ENCODE data around the gene ULK1. TPM values are rescaled to one million over a fixed set of nuclear protein-coding genes. Genes with fewer than 3 reads are reported as not detected.

The ULK1 gene
- total RNA-seq, 1 donor from 2014 or later = 56.1 TPM

DNA sequence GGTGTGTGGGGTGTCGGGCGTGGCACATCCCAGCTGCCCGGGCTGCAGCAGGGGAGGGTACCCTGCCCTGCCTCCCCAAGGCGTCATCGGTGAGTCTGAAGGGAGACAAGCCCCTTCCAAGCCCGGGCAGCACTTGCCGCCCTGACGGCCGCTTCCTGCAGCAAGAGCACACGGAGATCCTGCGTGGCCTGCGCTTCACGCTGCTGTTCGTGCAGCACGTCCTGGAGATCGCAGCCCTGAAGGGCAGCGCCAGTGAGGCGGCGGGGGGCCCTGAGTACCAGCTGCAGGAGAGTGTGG lies 24.6 kb downstream of the ULK1 start:
- H3K4me3 Mint-ChIP-seq (ENCODE audit: unreplicated experiment) = no peak overlapping the region
- DNase-seq (ENCODE audit: low spot score) = no peak
- H3K27me3 Mint-ChIP-seq (ENCODE audit: low read depth) = no peaks in the 10 kb centered on the region
- no peak overlapping the region for H3K27ac Mint-ChIP-seq (ENCODE audit: unreplicated experiment)
- no peaks in the 10 kb centered on the region for H3K9me3 Mint-ChIP-seq (ENCODE audit: low read depth)
- peaks cover 8% of the 10 kb centered on the region for H3K36me3 Mint-ChIP-seq (ENCODE audit: low read depth)
- no peaks in the 10 kb centered on the region for H3K4me1 Mint-ChIP-seq (ENCODE audit: low read depth)
- TF ChIP-seq, protein P1, sequence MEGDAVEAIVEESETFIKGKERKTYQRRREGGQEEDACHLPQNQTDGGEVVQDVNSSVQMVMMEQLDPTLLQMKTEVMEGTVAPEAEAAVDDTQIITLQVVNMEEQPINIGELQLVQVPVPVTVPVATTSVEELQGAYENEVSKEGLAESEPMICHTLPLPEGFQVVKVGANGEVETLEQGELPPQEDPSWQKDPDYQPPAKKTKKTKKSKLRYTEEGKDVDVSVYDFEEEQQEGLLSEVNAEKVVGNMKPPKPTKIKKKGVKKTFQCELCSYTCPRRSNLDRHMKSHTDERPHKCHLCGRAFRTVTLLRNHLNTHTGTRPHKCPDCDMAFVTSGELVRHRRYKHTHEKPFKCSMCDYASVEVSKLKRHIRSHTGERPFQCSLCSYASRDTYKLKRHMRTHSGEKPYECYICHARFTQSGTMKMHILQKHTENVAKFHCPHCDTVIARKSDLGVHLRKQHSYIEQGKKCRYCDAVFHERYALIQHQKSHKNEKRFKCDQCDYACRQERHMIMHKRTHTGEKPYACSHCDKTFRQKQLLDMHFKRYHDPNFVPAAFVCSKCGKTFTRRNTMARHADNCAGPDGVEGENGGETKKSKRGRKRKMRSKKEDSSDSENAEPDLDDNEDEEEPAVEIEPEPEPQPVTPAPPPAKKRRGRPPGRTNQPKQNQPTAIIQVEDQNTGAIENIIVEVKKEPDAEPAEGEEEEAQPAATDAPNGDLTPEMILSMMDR (IDR thresholded peaks at IDR 0.05) = no peak

DNA sequence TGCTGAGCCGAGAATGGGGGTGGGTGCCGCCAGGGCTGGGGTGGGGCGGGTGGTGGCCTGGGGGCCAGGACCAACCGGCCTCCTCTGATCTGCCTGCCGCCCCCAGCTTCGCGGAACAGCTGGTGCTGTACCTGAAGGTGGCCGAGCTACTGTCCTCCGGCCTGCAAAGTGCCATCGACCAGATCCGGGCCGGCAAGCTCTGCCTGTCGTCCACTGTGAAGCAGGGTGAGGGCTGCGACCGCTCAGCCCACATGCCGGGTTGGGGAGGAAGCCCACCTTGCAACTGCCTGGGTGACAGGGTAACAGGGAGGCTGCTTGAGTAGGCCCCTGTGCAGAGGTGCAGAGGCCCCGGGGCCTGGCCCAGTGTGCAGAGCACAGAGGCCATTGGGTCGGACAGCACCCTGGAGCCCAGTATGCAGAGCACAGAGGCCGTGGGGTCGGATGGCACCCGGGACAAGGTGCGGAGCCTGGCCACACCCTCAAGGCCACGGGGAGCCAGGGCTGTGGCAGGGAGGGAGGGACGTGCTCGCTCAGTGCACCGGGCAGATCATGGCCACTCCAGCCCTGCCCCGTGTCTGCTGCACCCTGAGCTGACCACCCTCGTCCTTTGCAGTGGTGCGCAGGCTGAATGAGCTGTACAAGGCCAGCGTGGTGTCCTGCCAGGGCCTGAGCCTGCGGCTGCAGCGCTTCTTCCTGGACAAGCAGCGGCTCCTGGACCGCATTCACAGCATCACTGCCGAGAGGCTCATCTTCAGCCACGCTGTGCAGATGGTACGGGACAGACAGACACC lies 25.1 kb downstream of the ULK1 start:
- TF ChIP-seq, protein P1 (IDR thresholded peaks at IDR 0.05) = no peak
- H3K4me1 Mint-ChIP-seq (ENCODE audit: low read depth) = peaks cover 5% of the 10 kb centered on the region
- H3K4me3 Mint-ChIP-seq (ENCODE audit: unreplicated experiment) = no peak overlapping the region
- peaks cover 7% of the 10 kb centered on the region for H3K36me3 Mint-ChIP-seq (ENCODE audit: low read depth)
- no peak for DNase-seq (ENCODE audit: low spot score)
- no peaks in the 10 kb centered on the region for H3K9me3 Mint-ChIP-seq (ENCODE audit: low read depth)
- H3K27ac Mint-ChIP-seq (ENCODE audit: unreplicated experiment) = no peak overlapping the region
- no peaks in the 10 kb centered on the region for H3K27me3 Mint-ChIP-seq (ENCODE audit: low read depth)

DNA sequence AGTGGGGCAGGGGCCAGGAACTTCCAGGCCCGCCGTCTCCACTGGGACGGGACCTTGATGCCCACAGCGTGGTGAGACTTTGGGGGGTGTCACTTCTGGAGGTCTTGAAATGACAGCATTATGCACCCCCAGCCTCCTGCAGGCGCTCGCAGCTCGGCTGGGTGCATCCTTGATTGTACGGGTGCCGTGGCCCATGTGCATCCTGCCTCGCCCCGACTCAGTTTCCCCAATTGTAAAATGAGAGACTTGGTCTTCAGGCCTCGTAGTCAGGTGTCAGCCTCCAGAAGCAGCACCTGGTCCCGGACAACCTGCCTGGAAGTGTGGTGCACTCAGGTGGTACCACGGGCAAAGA lies 25.7 kb downstream of the ULK1 start:
- DNase-seq (ENCODE audit: low spot score) = no peak
- Mint-ChIP-seq H3K36me3 (ENCODE audit: low read depth) (peaks cover 5% of the 10 kb centered on the region), H3K27me3 (ENCODE audit: low read depth) (no peaks in the 10 kb centered on the region), H3K9me3 (ENCODE audit: low read depth) (no peaks in the 10 kb centered on the region), H3K4me3 (ENCODE audit: unreplicated experiment) (no peak overlapping the region), H3K27ac (ENCODE audit: unreplicated experiment) (no peak overlapping the region), H3K4me1 (ENCODE audit: low read depth) (peaks cover 10% of the 10 kb centered on the region)
- TF ChIP-seq, protein P1 (IDR thresholded peaks at IDR 0.05) = no peak

DNA sequence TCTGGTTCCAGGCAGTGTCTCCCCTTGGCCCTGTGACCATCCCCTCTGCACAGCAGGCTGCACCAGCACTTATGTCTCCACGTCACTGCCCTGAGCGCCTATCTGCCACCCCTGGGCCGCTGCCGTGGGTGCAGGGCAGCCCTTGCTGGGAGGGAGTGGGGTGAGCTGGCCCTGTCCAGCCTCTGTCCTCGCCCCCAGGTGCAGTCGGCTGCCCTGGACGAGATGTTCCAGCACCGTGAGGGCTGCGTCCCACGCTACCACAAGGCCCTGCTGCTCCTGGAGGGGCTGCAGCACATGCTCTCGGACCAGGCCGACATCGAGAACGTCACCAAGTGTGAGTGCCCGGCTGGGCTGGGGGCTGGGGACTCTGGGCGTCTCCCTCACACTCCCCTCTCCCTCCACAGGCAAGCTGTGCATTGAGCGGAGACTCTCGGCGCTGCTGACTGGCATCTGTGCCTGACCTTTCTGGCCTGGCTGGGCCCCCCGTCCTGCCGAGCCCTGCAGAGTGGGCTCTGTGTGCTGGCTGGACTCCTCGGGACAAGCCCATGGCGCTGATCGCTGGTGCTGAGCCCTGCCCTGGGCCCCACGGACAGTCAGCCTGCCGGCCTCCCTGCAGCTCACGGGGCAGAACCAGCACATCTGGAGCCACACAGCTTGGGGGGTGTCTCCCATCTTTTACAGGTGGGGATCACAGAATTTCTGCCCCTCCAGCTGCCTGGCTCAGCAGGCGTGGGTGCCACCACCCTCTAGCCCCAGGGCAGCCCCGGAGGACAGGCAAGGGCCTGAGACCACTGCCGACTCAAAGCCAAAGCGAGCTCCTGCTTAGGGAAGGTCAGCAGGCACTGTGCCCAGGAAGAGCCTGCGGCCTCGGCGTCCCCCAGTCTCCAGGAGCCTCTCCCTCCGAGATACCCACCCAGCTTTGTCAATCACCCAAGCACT lies 26.7 kb downstream of the ULK1 start:
- no peak overlapping the region for H3K27ac Mint-ChIP-seq (ENCODE audit: unreplicated experiment)
- no peak for DNase-seq (ENCODE audit: low spot score)
- no peak overlapping the region for H3K4me3 Mint-ChIP-seq (ENCODE audit: unreplicated experiment)
- peaks cover 11% of the 10 kb centered on the region for H3K4me1 Mint-ChIP-seq (ENCODE audit: low read depth)
- TF ChIP-seq, protein P1 (IDR thresholded peaks at IDR 0.05) = no peak
- H3K27me3 Mint-ChIP-seq (ENCODE audit: low read depth) = no peaks in the 10 kb centered on the region
- H3K9me3 Mint-ChIP-seq (ENCODE audit: low read depth) = no peaks in the 10 kb centered on the region
- H3K36me3 Mint-ChIP-seq (ENCODE audit: low read depth) = peaks cover 5% of the 10 kb centered on the region

DNA sequence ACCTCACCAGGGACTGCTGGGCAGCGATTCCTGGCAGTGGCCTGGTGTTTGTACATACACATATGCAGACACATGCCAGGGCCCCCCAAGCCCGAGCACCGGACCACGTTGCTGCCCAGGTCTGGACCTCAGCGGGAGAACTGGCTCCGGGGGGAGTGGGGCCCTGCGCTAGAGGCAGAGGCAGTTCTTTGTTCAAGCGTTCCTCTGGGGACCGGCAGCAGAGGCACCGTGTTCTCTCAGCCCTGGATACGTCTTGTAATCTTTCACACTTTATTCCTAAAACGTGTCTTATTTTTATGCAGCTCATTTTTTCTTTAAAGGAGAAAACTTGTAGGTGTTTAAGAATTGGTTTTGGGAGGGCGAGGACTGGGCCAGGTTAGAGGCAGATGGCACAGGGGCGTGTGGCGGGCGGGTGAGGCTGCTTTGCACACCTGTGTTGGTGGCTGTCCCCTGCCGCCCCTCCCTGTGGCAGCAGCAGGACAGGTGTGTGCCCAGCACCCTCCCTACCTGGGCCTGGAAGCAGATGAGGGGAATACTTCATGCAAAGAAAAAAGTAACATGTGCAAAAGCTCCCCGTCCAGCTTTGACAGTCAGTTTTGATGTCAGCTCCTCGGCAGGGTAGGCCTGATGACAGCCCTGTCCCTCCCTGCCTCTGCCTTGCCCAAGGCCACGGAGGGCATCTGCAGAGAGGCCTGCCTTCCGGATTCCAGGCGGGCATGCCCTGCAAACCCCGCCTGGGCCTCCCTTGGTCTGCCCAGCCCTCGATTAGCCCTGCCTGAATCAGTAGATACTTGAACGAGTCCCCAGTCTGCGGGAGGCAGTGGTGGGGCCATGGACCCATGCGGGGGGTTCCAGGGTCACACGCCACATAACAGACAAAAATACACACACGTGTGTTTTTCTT lies 27.7 kb downstream of the ULK1 start:
- Mint-ChIP-seq H3K4me1 (ENCODE audit: low read depth) (peaks cover 11% of the 10 kb centered on the region), H3K4me3 (ENCODE audit: unreplicated experiment) (no peak overlapping the region), H3K27me3 (ENCODE audit: low read depth) (no peaks in the 10 kb centered on the region), H3K27ac (ENCODE audit: unreplicated experiment) (no peak overlapping the region), H3K9me3 (ENCODE audit: low read depth) (no peaks in the 10 kb centered on the region), H3K36me3 (ENCODE audit: low read depth) (peaks cover 5% of the 10 kb centered on the region)
- TF ChIP-seq, protein P1 (IDR thresholded peaks at IDR 0.05) = no peak
- DNase-seq (ENCODE audit: low spot score) = no peak
